ENCODE measurements around the gene EYS. TPM values are rescaled to one million over a fixed set of nuclear protein-coding genes. Genes with fewer than 3 reads are reported as not detected.

Gene EYS
- polyA plus RNA-seq, 2 of the 4 experiments (the other 2 are of a cell fraction), result 0.03 to 0.06 TPM

DNA sequence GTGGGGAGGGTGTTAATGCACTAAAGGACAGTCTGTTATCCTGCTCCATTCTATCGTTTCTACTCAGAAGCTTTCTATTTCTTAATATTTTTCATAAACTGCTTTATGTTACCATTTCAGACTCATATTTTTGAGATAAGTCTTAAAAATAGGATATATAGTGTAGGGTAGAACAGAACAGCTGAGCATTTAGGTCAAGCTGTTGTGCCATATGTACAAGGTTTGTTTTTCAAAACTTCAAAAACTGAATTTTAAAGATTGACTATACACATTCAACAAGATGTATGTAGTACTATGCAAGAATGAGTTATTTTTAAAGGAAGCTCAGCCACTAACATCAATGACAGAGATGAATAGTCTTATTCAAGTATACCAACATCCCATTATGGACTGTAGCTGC, 1634.3 kb downstream of the EYS start:
- no peak for ATAC-seq
- H3K4me1 ChIP-seq, result no peaks in the 10 kb centered on the region
- H3K4me2 ChIP-seq, result no peak overlapping the region
- no peak for TF ChIP-seq EHF (CRISPR knock-in tag; IDR thresholded peaks at IDR 0.05)
- TF ChIP-seq MAZ (IDR thresholded peaks at IDR 0.05; ENCODE audit: borderline replicate concordance, low read depth, low read length), result no peak
- no peak for TF ChIP-seq HOXA7 (CRISPR knock-in tag; IDR thresholded peaks at IDR 0.05)
- TF ChIP-seq, protein P1, sequence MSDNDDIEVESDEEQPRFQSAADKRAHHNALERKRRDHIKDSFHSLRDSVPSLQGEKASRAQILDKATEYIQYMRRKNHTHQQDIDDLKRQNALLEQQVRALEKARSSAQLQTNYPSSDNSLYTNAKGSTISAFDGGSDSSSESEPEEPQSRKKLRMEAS (IDR thresholded peaks at IDR 0.05), result no peak
- TF ChIP-seq NFE2L2 (conservative IDR thresholded peaks at IDR 0.05; ENCODE audit: low read length), result no peak
- TF ChIP-seq, protein P2, sequence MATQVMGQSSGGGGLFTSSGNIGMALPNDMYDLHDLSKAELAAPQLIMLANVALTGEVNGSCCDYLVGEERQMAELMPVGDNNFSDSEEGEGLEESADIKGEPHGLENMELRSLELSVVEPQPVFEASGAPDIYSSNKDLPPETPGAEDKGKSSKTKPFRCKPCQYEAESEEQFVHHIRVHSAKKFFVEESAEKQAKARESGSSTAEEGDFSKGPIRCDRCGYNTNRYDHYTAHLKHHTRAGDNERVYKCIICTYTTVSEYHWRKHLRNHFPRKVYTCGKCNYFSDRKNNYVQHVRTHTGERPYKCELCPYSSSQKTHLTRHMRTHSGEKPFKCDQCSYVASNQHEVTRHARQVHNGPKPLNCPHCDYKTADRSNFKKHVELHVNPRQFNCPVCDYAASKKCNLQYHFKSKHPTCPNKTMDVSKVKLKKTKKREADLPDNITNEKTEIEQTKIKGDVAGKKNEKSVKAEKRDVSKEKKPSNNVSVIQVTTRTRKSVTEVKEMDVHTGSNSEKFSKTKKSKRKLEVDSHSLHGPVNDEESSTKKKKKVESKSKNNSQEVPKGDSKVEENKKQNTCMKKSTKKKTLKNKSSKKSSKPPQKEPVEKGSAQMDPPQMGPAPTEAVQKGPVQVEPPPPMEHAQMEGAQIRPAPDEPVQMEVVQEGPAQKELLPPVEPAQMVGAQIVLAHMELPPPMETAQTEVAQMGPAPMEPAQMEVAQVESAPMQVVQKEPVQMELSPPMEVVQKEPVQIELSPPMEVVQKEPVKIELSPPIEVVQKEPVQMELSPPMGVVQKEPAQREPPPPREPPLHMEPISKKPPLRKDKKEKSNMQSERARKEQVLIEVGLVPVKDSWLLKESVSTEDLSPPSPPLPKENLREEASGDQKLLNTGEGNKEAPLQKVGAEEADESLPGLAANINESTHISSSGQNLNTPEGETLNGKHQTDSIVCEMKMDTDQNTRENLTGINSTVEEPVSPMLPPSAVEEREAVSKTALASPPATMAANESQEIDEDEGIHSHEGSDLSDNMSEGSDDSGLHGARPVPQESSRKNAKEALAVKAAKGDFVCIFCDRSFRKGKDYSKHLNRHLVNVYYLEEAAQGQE (IDR thresholded peaks at IDR 0.05), result no peak
- TF ChIP-seq, protein P3, sequence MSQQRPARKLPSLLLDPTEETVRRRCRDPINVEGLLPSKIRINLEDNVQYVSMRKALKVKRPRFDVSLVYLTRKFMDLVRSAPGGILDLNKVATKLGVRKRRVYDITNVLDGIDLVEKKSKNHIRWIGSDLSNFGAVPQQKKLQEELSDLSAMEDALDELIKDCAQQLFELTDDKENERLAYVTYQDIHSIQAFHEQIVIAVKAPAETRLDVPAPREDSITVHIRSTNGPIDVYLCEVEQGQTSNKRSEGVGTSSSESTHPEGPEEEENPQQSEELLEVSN (IDR thresholded peaks at IDR 0.05; ENCODE audit: borderline replicate concordance, low read depth), result no peak
- TF ChIP-seq RNF2 (IDR thresholded peaks at IDR 0.05; ENCODE audit: borderline replicate concordance, low read depth), result no peak
- TF ChIP-seq NR3C1 (IDR thresholded peaks at IDR 0.05), result no peak
- TF ChIP-seq RCOR1 (IDR thresholded peaks at IDR 0.05; ENCODE audit: low read depth, low read length), result no peak
- TF ChIP-seq FOSB (CRISPR knock-in tag; IDR thresholded peaks at IDR 0.05), result no peak
- no peak for TF ChIP-seq EP300 (IDR thresholded peaks at IDR 0.05)
- no peak for TF ChIP-seq MAFK (IDR thresholded peaks at IDR 0.05; ENCODE audit: partially characterized antibody)
- TF ChIP-seq KDM1A (IDR thresholded peaks at IDR 0.05; ENCODE audit: low read depth), result no peak
- TF ChIP-seq, protein P4, sequence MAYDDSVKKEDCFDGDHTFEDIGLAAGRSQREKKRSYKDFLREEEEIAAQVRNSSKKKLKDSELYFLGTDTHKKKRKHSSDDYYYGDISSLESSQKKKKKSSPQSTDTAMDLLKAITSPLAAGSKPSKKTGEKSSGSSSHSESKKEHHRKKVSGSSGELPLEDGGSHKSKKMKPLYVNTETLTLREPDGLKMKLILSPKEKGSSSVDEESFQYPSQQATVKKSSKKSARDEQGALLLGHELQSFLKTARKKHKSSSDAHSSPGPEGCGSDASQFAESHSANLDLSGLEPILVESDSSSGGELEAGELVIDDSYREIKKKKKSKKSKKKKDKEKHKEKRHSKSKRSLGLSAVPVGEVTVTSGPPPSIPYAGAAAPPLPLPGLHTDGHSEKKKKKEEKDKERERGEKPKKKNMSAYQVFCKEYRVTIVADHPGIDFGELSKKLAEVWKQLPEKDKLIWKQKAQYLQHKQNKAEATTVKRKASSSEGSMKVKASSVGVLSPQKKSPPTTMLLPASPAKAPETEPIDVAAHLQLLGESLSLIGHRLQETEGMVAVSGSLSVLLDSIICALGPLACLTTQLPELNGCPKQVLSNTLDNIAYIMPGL (CRISPR knock-in tag; IDR thresholded peaks at IDR 0.05; ENCODE audit: borderline replicate concordance), result no peak
- TF ChIP-seq, protein P5, sequence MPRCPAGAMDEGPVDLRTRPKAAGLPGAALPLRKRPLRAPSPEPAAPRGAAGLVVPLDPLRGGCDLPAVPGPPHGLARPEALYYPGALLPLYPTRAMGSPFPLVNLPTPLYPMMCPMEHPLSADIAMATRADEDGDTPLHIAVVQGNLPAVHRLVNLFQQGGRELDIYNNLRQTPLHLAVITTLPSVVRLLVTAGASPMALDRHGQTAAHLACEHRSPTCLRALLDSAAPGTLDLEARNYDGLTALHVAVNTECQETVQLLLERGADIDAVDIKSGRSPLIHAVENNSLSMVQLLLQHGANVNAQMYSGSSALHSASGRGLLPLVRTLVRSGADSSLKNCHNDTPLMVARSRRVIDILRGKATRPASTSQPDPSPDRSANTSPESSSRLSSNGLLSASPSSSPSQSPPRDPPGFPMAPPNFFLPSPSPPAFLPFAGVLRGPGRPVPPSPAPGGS (IDR thresholded peaks at IDR 0.05), result no peak
- CTCF ChIA-PET, result no interaction called here
- H3K4me3 ChIP-seq, result no peak overlapping the region
- no peak overlapping the region for H3K27ac ChIP-seq
- DNase-seq (ENCODE audit: low read depth in 1 of 2, low spot score in 1 of 2), result no peak
- POLR2A ChIA-PET, result no interaction called here
- WGBS (ENCODE audit: missing lambda C conversion rate), result 33% methylated on average over 1 of the region's 1 CpG
- FAIRE-seq, result no peak
- H3K9me3 ChIP-seq, result no peaks in the 10 kb centered on the region

DNA sequence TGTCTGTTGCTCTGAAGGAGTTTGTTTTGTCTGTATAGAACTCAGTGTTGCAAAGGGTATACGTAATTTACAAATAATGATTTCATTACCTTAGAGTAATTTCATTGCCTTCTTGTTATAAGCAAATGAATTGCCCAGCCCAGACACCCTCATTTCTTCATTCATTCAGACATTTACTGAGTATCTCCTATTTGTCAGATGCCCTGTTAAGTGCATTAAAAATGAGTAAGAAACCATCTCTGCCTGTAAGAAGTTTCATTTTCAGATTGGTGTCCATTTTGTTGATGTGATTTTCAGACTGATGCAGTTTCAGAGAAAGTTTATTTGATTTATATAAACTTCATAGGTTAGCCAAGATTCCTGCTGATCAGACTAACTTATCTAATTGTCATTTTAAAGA, 1642.1 kb downstream of the EYS start:
- Histone ChIP-seq H3K4me2 (no peak overlapping the region), H3K4me3 (no peak overlapping the region), H3K4me1 (no peaks in the 10 kb centered on the region), H3K9me3 (no peaks in the 10 kb centered on the region), H3K27ac (no peak overlapping the region)
- DNase-seq (ENCODE audit: low read depth in 1 of 2, low spot score in 1 of 2) (no peak), FAIRE-seq (no peak), ATAC-seq (no peak)
- ChIA-PET CTCF (no interaction called here), POLR2A (no interaction called here)
- WGBS (ENCODE audit: missing lambda C conversion rate), result 30% methylated on average over 1 of the region's 1 CpG
- TF ChIP-seq NPAS2 (CRISPR knock-in tag; IDR thresholded peaks at IDR 0.05; ENCODE audit: borderline replicate concordance) (no peak), MAZ (IDR thresholded peaks at IDR 0.05; ENCODE audit: borderline replicate concordance, low read depth, low read length) (no peak), KDM1A (IDR thresholded peaks at IDR 0.05; ENCODE audit: low read depth) (no peak), FOSL2 (IDR thresholded peaks at IDR 0.05) (no peak), FOSL2 (CRISPR knock-in tag; IDR thresholded peaks at IDR 0.05) (no peak), FOSB (CRISPR knock-in tag; IDR thresholded peaks at IDR 0.05) (no peak), RARB (CRISPR knock-in tag; IDR thresholded peaks at IDR 0.05) (no peak), JUN (IDR thresholded peaks at IDR 0.05) (no peak), NFE2L2 (conservative IDR thresholded peaks at IDR 0.05; ENCODE audit: low read length) (no peak), HEYL (CRISPR knock-in tag; IDR thresholded peaks at IDR 0.05) (no peak), TP53 (CRISPR knock-in tag; IDR thresholded peaks at IDR 0.05) (no peak), ZNF302 (CRISPR knock-in tag; IDR thresholded peaks at IDR 0.05) (no peak), NR3C1 (IDR thresholded peaks at IDR 0.05) (no peak), ZC3H11A (IDR thresholded peaks at IDR 0.05) (no peak), SREBF2 (IDR thresholded peaks at IDR 0.05) (no peak), HOXB5 (CRISPR knock-in tag; IDR thresholded peaks at IDR 0.05) (no peak)
- TF ChIP-seq, protein P6, sequence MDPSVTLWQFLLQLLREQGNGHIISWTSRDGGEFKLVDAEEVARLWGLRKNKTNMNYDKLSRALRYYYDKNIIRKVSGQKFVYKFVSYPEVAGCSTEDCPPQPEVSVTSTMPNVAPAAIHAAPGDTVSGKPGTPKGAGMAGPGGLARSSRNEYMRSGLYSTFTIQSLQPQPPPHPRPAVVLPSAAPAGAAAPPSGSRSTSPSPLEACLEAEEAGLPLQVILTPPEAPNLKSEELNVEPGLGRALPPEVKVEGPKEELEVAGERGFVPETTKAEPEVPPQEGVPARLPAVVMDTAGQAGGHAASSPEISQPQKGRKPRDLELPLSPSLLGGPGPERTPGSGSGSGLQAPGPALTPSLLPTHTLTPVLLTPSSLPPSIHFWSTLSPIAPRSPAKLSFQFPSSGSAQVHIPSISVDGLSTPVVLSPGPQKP (IDR thresholded peaks at IDR 0.05; ENCODE audit: low read depth, low read length), result no peak
- TF ChIP-seq, protein P7, sequence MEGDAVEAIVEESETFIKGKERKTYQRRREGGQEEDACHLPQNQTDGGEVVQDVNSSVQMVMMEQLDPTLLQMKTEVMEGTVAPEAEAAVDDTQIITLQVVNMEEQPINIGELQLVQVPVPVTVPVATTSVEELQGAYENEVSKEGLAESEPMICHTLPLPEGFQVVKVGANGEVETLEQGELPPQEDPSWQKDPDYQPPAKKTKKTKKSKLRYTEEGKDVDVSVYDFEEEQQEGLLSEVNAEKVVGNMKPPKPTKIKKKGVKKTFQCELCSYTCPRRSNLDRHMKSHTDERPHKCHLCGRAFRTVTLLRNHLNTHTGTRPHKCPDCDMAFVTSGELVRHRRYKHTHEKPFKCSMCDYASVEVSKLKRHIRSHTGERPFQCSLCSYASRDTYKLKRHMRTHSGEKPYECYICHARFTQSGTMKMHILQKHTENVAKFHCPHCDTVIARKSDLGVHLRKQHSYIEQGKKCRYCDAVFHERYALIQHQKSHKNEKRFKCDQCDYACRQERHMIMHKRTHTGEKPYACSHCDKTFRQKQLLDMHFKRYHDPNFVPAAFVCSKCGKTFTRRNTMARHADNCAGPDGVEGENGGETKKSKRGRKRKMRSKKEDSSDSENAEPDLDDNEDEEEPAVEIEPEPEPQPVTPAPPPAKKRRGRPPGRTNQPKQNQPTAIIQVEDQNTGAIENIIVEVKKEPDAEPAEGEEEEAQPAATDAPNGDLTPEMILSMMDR (IDR thresholded peaks at IDR 0.05), result no peak

All from A549 (cell line).